ENCODE results near the gene SSC5D.
"Not testable (repeated sequence)": the region's sequence is repeated elsewhere in the genome, so short reads cannot be mapped to it uniquely, and the experiment has no call there.

DNA sequence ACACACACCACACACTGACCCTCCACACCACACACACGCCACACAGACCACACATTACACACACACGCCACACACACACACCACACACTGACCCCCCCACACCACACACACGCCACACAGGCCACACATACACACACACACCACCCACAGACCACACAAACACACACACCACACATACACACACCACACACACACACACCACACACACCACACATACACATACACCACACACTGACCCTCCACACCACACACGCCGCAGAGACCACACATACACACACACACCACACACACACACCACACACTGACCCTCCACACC lies 40.1 kb upstream of the SSC5D start:
- TF ChIP-seq ATF2 (IDR thresholded peaks at IDR 0.05; ENCODE audit: low read length); RAD21 (IDR thresholded peaks at IDR 0.05; ENCODE audit: insufficient read depth, low read depth, low read length); CTCF (IDR thresholded peaks at IDR 0.05 in 2 of 3, conservative IDR thresholded peaks at IDR 0.05 in 1 of 3; ENCODE audit: control insufficient read depth in 2 of 3, extremely low read depth in 1 of 3, insufficient read depth in 1 of 3, low read depth in 3 of 3, low read length in 3 of 3); EP300 (IDR thresholded peaks at IDR 0.05; ENCODE audit: borderline replicate concordance in 1 of 2, control insufficient read depth in 1 of 2, low read depth in 2 of 2, low read length in 2 of 2); TAF1 (IDR thresholded peaks at IDR 0.05; ENCODE audit: borderline replicate concordance, low read depth, low read length); EGR1 (IDR thresholded peaks at IDR 0.05; ENCODE audit: borderline replicate concordance in 1 of 2, low read depth in 2 of 2, low read length in 2 of 2); EED (IDR thresholded peaks at IDR 0.05; ENCODE audit: low read depth); MYC (IDR thresholded peaks at IDR 0.05; ENCODE audit: insufficient read depth, insufficient read length, insufficient replicate concordance, low read length, severe bottlenecking); ZZZ3 (IDR thresholded peaks at IDR 0.05; ENCODE audit: control insufficient read depth, insufficient read length, low read depth); POLR2A (IDR thresholded peaks at IDR 0.05; ENCODE audit: low read depth, low read length): not testable (repeated sequence)

All from GM12878 (cell line).